ENCODE measurements around the gene MDC1. TPM values are rescaled to one million over a fixed set of nuclear protein-coding genes. Genes with fewer than 3 reads are reported as not detected.

MDC1 gene
- total and polyA plus RNA-seq, 2 of the 13 experiments (the other 11 are each of a cell fraction or from before 2014, with no cell fraction given): 8.4 to 14.0 TPM

DNA sequence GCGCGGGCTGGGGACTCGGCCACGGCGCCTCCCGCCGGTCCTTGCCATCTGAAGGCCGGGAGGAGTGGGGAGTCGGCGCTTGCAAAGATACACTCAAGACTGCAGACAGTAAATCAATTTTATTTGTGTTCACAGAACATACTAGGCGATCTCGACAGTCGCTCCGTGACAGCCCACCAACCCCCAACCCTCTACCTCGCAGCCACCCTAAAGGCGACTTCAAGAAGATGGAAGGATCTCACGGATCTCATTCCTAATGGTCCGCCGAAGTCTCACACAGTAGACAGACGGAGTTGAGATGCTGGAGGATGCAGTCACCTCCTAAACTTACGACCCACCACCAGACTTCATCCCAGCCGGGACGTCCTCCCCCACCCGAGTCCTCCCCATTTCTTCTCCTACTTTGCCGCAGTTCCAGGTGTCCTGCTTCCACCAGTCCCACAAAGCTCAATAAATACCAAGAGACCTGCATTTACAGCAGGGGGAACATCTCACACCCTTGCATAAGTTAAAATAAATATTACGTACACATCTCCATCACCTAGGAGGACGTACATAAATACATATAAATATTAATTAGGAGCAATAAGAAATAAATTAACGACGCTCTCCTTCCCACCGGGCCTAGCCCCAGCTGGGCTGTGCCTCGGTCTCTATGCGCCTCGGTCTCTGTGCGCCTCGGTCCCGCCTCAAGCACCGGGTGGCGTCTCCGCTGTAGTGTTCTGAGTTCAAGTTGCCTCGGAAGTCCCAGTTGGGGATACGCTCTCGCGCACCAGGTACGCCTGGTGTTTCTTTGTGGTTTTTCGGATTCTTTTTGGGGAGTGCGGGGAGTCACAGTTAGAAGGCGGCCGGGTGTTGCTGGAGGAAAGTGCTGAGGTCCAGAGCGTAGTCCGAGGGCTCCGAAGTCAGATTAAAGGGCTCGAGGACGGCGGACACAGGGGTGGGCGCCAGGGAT lies 26.3 kb upstream of the MDC1 start (continued):
- TF ChIP-seq, protein P1, sequence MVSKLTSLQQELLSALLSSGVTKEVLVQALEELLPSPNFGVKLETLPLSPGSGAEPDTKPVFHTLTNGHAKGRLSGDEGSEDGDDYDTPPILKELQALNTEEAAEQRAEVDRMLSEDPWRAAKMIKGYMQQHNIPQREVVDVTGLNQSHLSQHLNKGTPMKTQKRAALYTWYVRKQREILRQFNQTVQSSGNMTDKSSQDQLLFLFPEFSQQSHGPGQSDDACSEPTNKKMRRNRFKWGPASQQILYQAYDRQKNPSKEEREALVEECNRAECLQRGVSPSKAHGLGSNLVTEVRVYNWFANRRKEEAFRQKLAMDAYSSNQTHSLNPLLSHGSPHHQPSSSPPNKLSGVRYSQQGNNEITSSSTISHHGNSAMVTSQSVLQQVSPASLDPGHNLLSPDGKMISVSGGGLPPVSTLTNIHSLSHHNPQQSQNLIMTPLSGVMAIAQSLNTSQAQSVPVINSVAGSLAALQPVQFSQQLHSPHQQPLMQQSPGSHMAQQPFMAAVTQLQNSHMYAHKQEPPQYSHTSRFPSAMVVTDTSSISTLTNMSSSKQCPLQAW (CRISPR knock-in tag; IDR thresholded peaks at IDR 0.05): peak; percentile 64; the same call in 1 of the 2 replicates
- no peak for TF ChIP-seq GZF1 (CRISPR knock-in tag; IDR thresholded peaks at IDR 0.05)
- TF ChIP-seq AFF4 (CRISPR knock-in tag; IDR thresholded peaks at IDR 0.05): peak; percentile 91; the same call in 1 of the 2 replicates
- TF ChIP-seq MIXL1 (CRISPR knock-in tag; IDR thresholded peaks at IDR 0.05): no peak
- peak; percentile 99 for TF ChIP-seq SSRP1 (CRISPR knock-in tag; IDR thresholded peaks at IDR 0.05)
- TF ChIP-seq EEA1 (CRISPR knock-in tag; IDR thresholded peaks at IDR 0.05; ENCODE audit: borderline replicate concordance): no peak
- TF ChIP-seq SIN3A (IDR thresholded peaks at IDR 0.05; ENCODE audit: borderline replicate concordance, low read depth, low read length): 0 out of 2 replicates have a peak, but pooled peaks have one; percentile 42
- TF ChIP-seq MTF1 (CRISPR knock-in tag; IDR thresholded peaks at IDR 0.05): peak; percentile 13; the same call in 1 of the 2 replicates
- no peak; the same call in 1 of the 2 replicates for TF ChIP-seq ZNF224 (CRISPR knock-in tag; IDR thresholded peaks at IDR 0.05)
- peak; percentile 42; the same call in 1 of the 2 replicates for TF ChIP-seq ZNF552 (CRISPR knock-in tag; IDR thresholded peaks at IDR 0.05; ENCODE audit: borderline replicate concordance)
- TF ChIP-seq ZFP36 (IDR thresholded peaks at IDR 0.05; ENCODE audit: borderline replicate concordance, low read depth, low read length, partially characterized antibody): no peak
- no peak for TF ChIP-seq PHF8 (CRISPR knock-in tag; IDR thresholded peaks at IDR 0.05)
- TF ChIP-seq MEIS2 (CRISPR knock-in tag; IDR thresholded peaks at IDR 0.05): no peak
- TF ChIP-seq, protein P2, sequence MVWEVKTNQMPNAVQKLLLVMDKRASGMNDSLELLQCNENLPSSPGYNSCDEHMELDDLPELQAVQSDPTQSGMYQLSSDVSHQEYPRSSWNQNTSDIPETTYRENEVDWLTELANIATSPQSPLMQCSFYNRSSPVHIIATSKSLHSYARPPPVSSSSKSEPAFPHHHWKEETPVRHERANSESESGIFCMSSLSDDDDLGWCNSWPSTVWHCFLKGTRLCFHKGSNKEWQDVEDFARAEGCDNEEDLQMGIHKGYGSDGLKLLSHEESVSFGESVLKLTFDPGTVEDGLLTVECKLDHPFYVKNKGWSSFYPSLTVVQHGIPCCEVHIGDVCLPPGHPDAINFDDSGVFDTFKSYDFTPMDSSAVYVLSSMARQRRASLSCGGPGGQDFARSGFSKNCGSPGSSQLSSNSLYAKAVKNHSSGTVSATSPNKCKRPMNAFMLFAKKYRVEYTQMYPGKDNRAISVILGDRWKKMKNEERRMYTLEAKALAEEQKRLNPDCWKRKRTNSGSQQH (CRISPR knock-in tag; IDR thresholded peaks at IDR 0.05; ENCODE audit: low read depth): no peak
- no peak for TF ChIP-seq ZNF274 (CRISPR knock-in tag; IDR thresholded peaks at IDR 0.05)
- TF ChIP-seq, protein P3, sequence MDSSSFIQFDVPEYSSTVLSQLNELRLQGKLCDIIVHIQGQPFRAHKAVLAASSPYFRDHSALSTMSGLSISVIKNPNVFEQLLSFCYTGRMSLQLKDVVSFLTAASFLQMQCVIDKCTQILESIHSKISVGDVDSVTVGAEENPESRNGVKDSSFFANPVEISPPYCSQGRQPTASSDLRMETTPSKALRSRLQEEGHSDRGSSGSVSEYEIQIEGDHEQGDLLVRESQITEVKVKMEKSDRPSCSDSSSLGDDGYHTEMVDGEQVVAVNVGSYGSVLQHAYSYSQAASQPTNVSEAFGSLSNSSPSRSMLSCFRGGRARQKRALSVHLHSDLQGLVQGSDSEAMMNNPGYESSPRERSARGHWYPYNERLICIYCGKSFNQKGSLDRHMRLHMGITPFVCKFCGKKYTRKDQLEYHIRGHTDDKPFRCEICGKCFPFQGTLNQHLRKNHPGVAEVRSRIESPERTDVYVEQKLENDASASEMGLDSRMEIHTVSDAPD (CRISPR knock-in tag; IDR thresholded peaks at IDR 0.05): no peak
- TF ChIP-seq ZNF431 (CRISPR knock-in tag; IDR thresholded peaks at IDR 0.05; ENCODE audit: borderline replicate concordance, low read depth): peak; percentile 51; the same call in 1 of the 2 replicates
- peak; percentile 88 for TF ChIP-seq SRSF4 (IDR thresholded peaks at IDR 0.05; ENCODE audit: low read depth, low read length, poor library complexity, severe bottlenecking)

All from HepG2 (cell line).